Lung microvascular endothelial cell (primary cell): ENCODE measurements around the gene CCM2L. TPM values are rescaled to one million over a fixed set of nuclear protein-coding genes. Genes with fewer than 3 reads are reported as not detected.

Source experiments
- total RNA-seq: library from RNA; depleted of rRNA; stranded (reverse); fragments of >200 nt; gene quantifications from 2 replicates; pipeline ENCODE4 v1.2.1, GENCODE V29; 2014

CCM2L gene
- total RNA-seq, 1 donor from 2014 or later: 24.2 TPM

Other genes starting within 250 kb of the CCM2L start
- 17.3 and 18.5 TPM in 2 replicates for gene MYLK2, start 191.1 kb upstream of the CCM2L start, total RNA-seq
- gene FOXS1, start 164.8 kb upstream of the CCM2L start, total RNA-seq: 0.20 and 0.22 TPM in 2 replicates
- 0.65 and 0.79 TPM in 2 replicates for gene DUSP15, start 139.9 kb upstream of the CCM2L start, total RNA-seq
- gene TTLL9, start 139.8 kb upstream of the CCM2L start, total RNA-seq: under 0.01 and 0.22 TPM in 2 replicates
- gene PDRG1, start 58.4 kb upstream of the CCM2L start, total RNA-seq: 4.6 TPM in 2 replicates
- gene XKR7, start 42.3 kb upstream of the CCM2L start, total RNA-seq: under 0.01 TPM in 1 of 2 replicates, not detected in the other
- not detected in 2 replicates for gene HCK, start 41.8 kb downstream of the CCM2L start, total RNA-seq
- 16.3 and 25.2 TPM in 2 replicates for gene TM9SF4, start 99.3 kb downstream of the CCM2L start, total RNA-seq
- 2.2 and 2.8 TPM in 2 replicates for gene PLAGL2, start 197.3 kb downstream of the CCM2L start, total RNA-seq
- gene POFUT1, start 197.4 kb downstream of the CCM2L start, total RNA-seq: 24.6 and 31.2 TPM in 2 replicates